GM12872 (cell line): Measurements from ENCODE around the gene SLIT3.

Experiments used
- CTCF ChIP-seq: IDR thresholded peaks from 3 replicates; pipeline ENCODE4 v1.5.1; 2011; ENCODE audit warnings: low read depth, mild to moderate bottlenecking, low read length, moderate library complexity; ENCODE audit not compliant: insufficient read depth

SLIT3 gene

GRCh38 chr5:169015991-169016390 is 284.9 kb downstream of the SLIT3 start:
- no peak for TF ChIP-seq CTCF

- no peak for TF ChIP-seq CTCF
These were observed 287.1 kb downstream of the SLIT3 start for GRCh38 chr5:169013846-169014245.

DNA sequence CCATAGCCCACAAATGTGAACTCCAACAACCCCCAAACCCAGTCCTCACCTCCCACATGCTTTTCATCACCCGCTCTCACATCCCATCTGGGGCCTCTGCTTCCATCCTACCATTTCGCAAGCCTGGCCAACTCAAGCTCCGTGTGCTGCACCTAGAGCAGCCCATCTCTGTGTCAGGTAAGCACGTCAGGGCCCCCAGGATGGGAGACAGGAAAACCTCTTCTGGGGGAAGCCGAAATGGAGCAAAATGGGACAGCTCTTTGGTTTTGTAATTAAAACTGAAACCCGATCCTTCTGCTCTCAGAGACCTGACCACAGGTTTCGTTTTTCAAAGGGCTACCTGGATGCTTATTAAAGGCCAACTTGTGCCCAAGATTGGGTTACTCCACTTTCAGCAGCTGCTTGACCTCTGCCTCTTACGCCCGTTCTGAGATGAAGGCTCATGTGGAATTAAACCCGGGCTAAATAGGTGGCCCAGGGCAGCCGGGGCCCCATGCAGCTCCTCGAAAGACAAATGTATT is 287.7 kb downstream of the SLIT3 start:
- TF ChIP-seq CTCF = no peak

DNA sequence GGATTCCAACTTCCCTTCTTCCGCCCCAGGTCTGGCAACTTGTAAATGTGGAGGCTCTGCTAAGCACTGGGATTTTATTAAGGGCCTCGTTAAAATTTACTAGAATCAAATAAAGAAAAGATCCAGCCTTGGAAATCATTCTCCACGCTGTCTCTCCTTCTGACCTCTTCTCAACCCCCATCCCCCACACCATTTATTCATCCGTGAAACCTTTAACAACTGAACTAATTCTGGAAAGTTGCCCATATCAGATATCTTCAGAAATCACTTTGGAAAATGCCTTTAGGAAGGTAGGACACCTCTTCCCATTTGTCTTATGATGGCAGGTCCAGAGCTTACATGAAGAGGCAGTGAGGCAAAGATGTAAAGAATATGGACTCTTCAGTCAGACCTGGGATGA is 288.5 kb downstream of the SLIT3 start:
- TF ChIP-seq CTCF = no peak

DNA sequence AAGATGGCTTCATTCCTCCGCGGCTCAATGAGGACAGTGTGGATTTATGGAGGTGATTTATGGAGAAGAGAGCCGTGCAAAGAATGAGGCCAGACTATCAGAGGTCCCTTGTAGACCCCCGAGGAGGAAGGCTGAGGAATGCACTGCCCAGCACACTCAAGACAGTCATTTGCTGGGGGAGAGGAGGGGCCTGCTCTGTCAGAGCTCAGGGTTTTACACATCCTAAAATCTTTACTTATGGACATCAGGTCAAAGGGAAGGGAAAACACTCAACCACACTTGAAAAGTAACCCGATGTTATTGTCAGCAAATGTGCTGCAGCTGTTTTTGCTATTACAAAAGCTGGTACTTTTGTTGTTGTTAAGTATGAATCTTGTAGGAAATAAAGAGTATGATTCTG is 289.5 kb downstream of the SLIT3 start:
- no peak for TF ChIP-seq CTCF

DNA sequence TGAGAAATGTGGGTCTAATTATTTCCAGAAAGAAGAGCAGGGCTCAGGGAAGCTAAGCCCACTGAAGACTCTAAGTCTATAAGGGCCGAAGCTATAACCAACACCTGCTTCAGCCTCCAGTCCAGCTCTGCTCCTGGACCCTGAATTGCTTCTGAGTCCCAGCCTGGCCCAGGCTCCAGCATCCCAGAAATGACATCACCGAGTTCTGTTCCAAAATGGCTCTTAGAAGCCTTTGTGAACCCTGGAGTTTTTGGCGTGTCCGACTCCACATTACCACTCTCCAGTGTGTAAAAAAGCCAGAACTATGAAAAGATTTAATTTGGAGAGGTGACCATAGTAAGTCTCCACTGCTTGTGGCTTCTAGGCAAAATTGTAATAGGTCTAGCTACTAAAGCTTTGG is 289.9 kb downstream of the SLIT3 start:
- no peak for TF ChIP-seq CTCF

DNA sequence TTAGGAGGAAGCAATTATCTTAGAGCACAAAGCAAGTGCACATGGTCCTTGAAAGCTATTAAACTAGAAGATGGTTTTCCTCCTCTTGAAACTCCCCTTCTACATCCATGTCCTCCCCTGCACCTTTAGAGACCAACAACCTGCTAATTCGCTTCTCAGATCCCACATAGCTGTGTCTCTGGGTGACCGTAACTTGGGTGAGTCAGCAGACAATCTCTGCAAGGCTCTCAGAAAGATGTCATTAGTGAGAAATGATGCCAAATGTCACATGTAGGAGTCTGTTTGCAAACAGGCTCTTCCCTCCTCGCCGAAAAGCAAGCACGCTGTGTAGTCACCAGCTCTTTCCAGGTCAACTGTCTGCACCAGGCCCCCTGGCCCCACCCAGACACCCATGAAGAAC is 291.8 kb downstream of the SLIT3 start:
- no peak for TF ChIP-seq CTCF
